HepG2 (cell line): ENCODE results near the gene GPR15LG. TPM values are rescaled to one million over a fixed set of nuclear protein-coding genes. Genes with fewer than 3 reads are reported as not detected.

ENCODE experiments used
- ATAC-seq: fragments of 200-7000 bp; cut with Tn5 transposase; 3 replicates; pipeline ENCODE4 v1.9.1; 2020; ENCODE audit warnings: mild to moderate bottlenecking, moderate library complexity
- BruUV-seq: library from RNA; stranded (reverse); fragments of 400-500 nt; replicated peaks from 2 replicates; lab custom pipeline; 2021; lab: Mats Ljungman, UMichigan
- CTCF ChIA-PET: fragments of 300-600 bp; formaldehyde crosslinking; extraction: SDS; loops from one replicate; lab custom pipeline; 2021; ENCODE audit warnings: low total read pairs, inconsistent platforms, low intra/inter-chr PET ratio; lab: Yijun Ruan, JAX
- POLR2A ChIA-PET: fragments of 350-600 bp; sonication (Branson Sonifier 250); formaldehyde crosslinking; loops from one replicate; lab custom pipeline; 2020; ENCODE audit warnings: antibody characterized with exemption, inconsistent platforms; lab: Yijun Ruan, JAX
- DNase-seq: peaks from one replicate; pipeline ENCODE4 v3.0.0-alpha.2; 2015; ENCODE audit warnings: low spot score
- FAIRE-seq: peaks from 3 replicates; lab custom pipeline; 2011; peaks lifted over from hg19 to GRCh38; lab: Jason Lieb, UNC
- H2AFZ ChIP-seq: one replicate; pipeline ENCODE4 v1.6.1; 2011; ENCODE audit warnings: low read length, inconsistent platforms
- H3K27ac ChIP-seq: fragments of 300-600 bp; 3 replicates; pipeline ENCODE4 v1.8.0; 2011; ENCODE audit warnings: mixed run types, mild to moderate bottlenecking, mixed read lengths, low read length, inconsistent platforms; ENCODE audit not compliant: insufficient read depth; ENCODE audit errors: extremely low read length
- H3K27me3 ChIP-seq, 2 experiments: fragments of 200-600 bp in 1 of 2; 2 replicates in 1 of 2; 3 replicates in 1 of 2; pipeline versions ENCODE4 v1.6.0 to v1.8.0; 2011; ENCODE audit warnings: low read length in 2 of 2, mild to moderate bottlenecking in 2 of 2, moderate library complexity in 2 of 2, inconsistent platforms in 1 of 2; ENCODE audit not compliant: insufficient read depth in 2 of 2, control insufficient read depth in 1 of 2
- H3K36me3 ChIP-seq, 2 experiments: fragments of 200-600 bp in 1 of 2; replicated peaks in 1 of 2; 2 replicates in 1 of 2; 3 replicates in 1 of 2; pipeline versions ENCODE4 v1.5.1 to v1.8.0; 2011; ENCODE audit warnings: low read length in 2 of 2, inconsistent platforms in 1 of 2; ENCODE audit not compliant: insufficient read depth in 2 of 2, control insufficient read depth in 1 of 2
- H3K4me1 ChIP-seq: 2 replicates; pipeline ENCODE4 v1.5.1; 2012; ENCODE audit warnings: low read length, inconsistent platforms; ENCODE audit not compliant: insufficient read depth
- H3K4me2 ChIP-seq: 2 replicates; pipeline ENCODE4 v1.6.0; 2011; ENCODE audit warnings: low read depth, low read length, inconsistent platforms
- H3K4me3 ChIP-seq, 3 experiments: fragments of 200-600 bp in 1 of 3; sonication (generic), shearing (Covaris generic) in 1 of 3; replicated peaks in 1 of 3; 2 replicates each; pipeline ENCODE4 v1.5.1; 2011 to 2016; ENCODE audit warnings: low read length in 3 of 3, inconsistent platforms in 2 of 3, low read depth in 2 of 3, mild to moderate bottlenecking in 2 of 3, control low read depth in 1 of 3, mixed read lengths in 1 of 3; ENCODE audit not compliant: insufficient read depth in 1 of 3
- H3K79me2 ChIP-seq: one replicate; pipeline ENCODE4 v1.6.1; 2011; ENCODE audit warnings: low read length, inconsistent platforms; ENCODE audit not compliant: insufficient read depth
- H3K9ac ChIP-seq: 2 replicates; pipeline ENCODE4 v1.6.0; 2011; ENCODE audit warnings: mild to moderate bottlenecking, low read depth, low read length, inconsistent platforms; ENCODE audit not compliant: insufficient read depth
- H3K9me3 ChIP-seq: 2 replicates; pipeline ENCODE4 v1.5.1; 2012; ENCODE audit warnings: mild to moderate bottlenecking, low read length
- H4K20me1 ChIP-seq: 2 replicates; pipeline ENCODE4 v1.6.0; 2011; ENCODE audit warnings: inconsistent platforms, mild to moderate bottlenecking, low read length, moderate library complexity; ENCODE audit not compliant: insufficient read depth
- FOXM1 ChIP-seq: sonication (generic); formaldehyde crosslinking; IDR thresholded peaks from 2 replicates; pipeline ENCODE4 v1.5.0; 2020; ENCODE audit warnings: missing genetic modification reagents
- HNF4A ChIP-seq: sonication (generic); formaldehyde crosslinking; IDR thresholded peaks from 2 replicates; pipeline ENCODE4 v1.4.0; 2020; ENCODE audit warnings: missing genetic modification reagents
- RELA ChIP-seq: sonication (generic); formaldehyde crosslinking; IDR thresholded peaks from 2 replicates; pipeline ENCODE4 v1.4.0; 2020; ENCODE audit warnings: missing genetic modification reagents
- WIZ ChIP-seq: sonication (generic); formaldehyde crosslinking; IDR thresholded peaks from 2 replicates; pipeline ENCODE4 v1.5.1; 2020; ENCODE audit warnings: mild to moderate bottlenecking, missing genetic modification reagents
- ZNF609 ChIP-seq: sonication (generic); formaldehyde crosslinking; IDR thresholded peaks from 2 replicates; pipeline ENCODE4 v1.4.0; 2020; ENCODE audit warnings: mild to moderate bottlenecking, missing genetic modification reagents, borderline replicate concordance
- ZNF784 ChIP-seq: sonication (generic); formaldehyde crosslinking; IDR thresholded peaks from 2 replicates; pipeline ENCODE4 v1.5.1; 2020; ENCODE audit warnings: missing genetic modification reagents, mild to moderate bottlenecking, borderline replicate concordance
- ZNF792 ChIP-seq: IDR thresholded peaks from 2 replicates; pipeline ENCODE4 v1.6.1; 2016
- WGBS: methylation state at CpG from one replicate; pipeline ENCODE4 v1.1.6; 2017; ENCODE audit warnings: low lambda C conversion rate; 5-methylcytosine and 5-hydroxymethylcytosine counted together
- in situ Hi-C: cut with HindIII; loops from 2 replicates; pipeline ENCODE4 v1.10.0; 2017; ENCODE audit warnings: low pct_unique_long_range_greater_than_20kb; ENCODE audit not compliant: extremely low pct_ligation_motif_present
- intact Hi-C: fragments of 100-400 bp; cut with micrococcal nuclease; formaldehyde crosslinking; loops from one replicate; pipeline ENCODE4 v1.10.0; 2022; ENCODE audit not compliant: unreplicated experiment
- polyA plus RNA-seq, 8 experiments: library from polyadenylated mRNA; depleted of rRNA in 3 of 8; stranded (reverse) in 7 of 8; unstranded in 1 of 8; fragments of >200 nt; fragmentation: Illumina TruSeq in 4 of 8; extraction: Trizol in 4 of 8; gene quantifications; 2 replicates each; pipeline versions ENCODE4 v1.2.1 to v1.2.3, GENCODE V29; 2011 to 2016; ENCODE audit warnings: low read depth in 4 of 8, missing spikeins in 1 of 8, mixed read lengths in 1 of 8; ENCODE audit not compliant: insufficient read depth in 1 of 8
- total RNA-seq, 5 experiments: library from RNA; depleted of rRNA; stranded (reverse); fragments of >200 nt; fragmentation: Illumina TruSeq; extraction: Trizol; gene quantifications; 2 replicates each; pipeline ENCODE4 v1.2.3, GENCODE V29; 2016; ENCODE audit warnings: low read depth in 1 of 5
- TF ChIP-seq, protein P1 (sequence below): sonication (generic); formaldehyde crosslinking; conservative IDR thresholded peaks from 2 replicates; pipeline ENCODE4 v1.8.0; 2022; ENCODE audit warnings: low read depth, missing genetic modification reagents

GPR15LG gene
- total and polyA plus RNA-seq, 2 of the 13 experiments (the other 11 are each of a cell fraction or from before 2014, with no cell fraction given): not detected

DNA sequence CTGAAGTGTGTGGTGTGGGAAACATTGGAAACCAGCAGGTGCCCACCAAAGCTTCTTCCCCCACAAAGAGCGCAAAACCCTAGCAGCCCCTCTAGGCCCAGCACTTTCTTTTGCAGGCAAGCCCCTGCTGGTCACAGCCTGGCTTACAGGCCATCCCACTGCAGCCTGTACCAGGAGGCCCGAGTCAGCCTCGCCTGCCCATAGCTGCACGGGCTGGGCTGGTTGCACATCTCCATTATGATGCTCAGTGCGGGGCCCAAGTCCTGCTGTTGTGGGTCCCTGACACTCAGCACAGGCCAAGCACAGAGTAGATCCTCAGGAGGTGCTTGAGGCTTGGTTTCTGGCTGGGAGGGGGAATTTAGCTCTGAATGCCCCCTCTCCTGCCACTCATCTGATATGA lies 28.7 kb downstream of the GPR15LG start:
- ATAC-seq: peak; percentile 61
- Histone ChIP-seq H3K4me3 (no peak overlapping the region), H2AFZ (no peak overlapping the region), H3K36me3 (no peaks in the 10 kb centered on the region), H3K9me3 (no peaks in the 10 kb centered on the region), H3K4me1 (no peaks in the 10 kb centered on the region), H3K4me2 (no peak overlapping the region), H3K27ac (no peak overlapping the region), H3K9ac (no peak overlapping the region), H4K20me1 (no peaks in the 10 kb centered on the region), H3K27me3 (peaks cover 4 to 28% of the 10 kb centered on the region in 2 experiments; a peak in 3 of 5 replicates), H3K79me2 (no peaks in the 10 kb centered on the region)
- ChIA-PET POLR2A (no interaction called here), CTCF (no interaction called here)
- BruUV-seq: no TSS peak
- FAIRE-seq: no peak
- 26% methylated on average over 4 of the region's 5 CpGs for WGBS
- in situ Hi-C loops: no loop called here
- no peak for TF ChIP-seq ZNF609 (CRISPR knock-in tag)
- no peak for TF ChIP-seq ZNF792 (CRISPR knock-in tag)
- no peak for TF ChIP-seq FOXM1 (CRISPR knock-in tag)
- TF ChIP-seq ZNF784 (CRISPR knock-in tag): no peak
- no peak for TF ChIP-seq WIZ (CRISPR knock-in tag)
- no peak for TF ChIP-seq RELA (CRISPR knock-in tag)
- TF ChIP-seq, protein P1, sequence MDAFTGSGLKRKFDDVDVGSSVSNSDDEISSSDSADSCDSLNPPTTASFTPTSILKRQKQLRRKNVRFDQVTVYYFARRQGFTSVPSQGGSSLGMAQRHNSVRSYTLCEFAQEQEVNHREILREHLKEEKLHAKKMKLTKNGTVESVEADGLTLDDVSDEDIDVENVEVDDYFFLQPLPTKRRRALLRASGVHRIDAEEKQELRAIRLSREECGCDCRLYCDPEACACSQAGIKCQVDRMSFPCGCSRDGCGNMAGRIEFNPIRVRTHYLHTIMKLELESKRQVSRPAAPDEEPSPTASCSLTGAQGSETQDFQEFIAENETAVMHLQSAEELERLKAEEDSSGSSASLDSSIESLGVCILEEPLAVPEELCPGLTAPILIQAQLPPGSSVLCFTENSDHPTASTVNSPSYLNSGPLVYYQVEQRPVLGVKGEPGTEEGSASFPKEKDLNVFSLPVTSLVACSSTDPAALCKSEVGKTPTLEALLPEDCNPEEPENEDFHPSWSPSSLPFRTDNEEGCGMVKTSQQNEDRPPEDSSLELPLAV (CRISPR knock-in tag): no peak
- TF ChIP-seq HNF4A: no peak
- intact Hi-C loops: no loop called here
- no peak for DNase-seq
